Measurements from ENCODE around the gene KCNJ9.

- TF ChIP-seq SP1 (IDR thresholded peaks at IDR 0.05), result no peak
- no peak for TF ChIP-seq ZNF384 (IDR thresholded peaks at IDR 0.05)
- TF ChIP-seq ELF4 (IDR thresholded peaks at IDR 0.05), result no peak
- TF ChIP-seq HDGF (IDR thresholded peaks at IDR 0.05; ENCODE audit: borderline replicate concordance), result no peak
Observed at GRCh38 chr1:160097151-160097910, 16.0 kb downstream of the KCNJ9 start.

All from HEK293T (cell line).